Body of pancreas (tissue), 4 donors: ENCODE results near the gene SKI. TPM values are rescaled to one million over a fixed set of nuclear protein-coding genes. Genes with fewer than 3 reads are reported as not detected.
"Not testable (repeated sequence)": the region's sequence is repeated elsewhere in the genome, so short reads cannot be mapped to it uniquely, and the experiment has no call there.

Experiments
- ATAC-seq: fragments of 150-250 bp; one replicate; pipeline ENCODE4 v1.9.1; 2016
- DNase-seq, 4 donors: peaks; one replicate each; pipeline ENCODE4 v3.0.0-alpha.2; 2019
- H3K27ac ChIP-seq, 4 donors: fragments of 200-600 bp; sonication (generic); 1 replicate in 3 of 4; 2 replicates in 1 of 4; pipeline versions ENCODE4 v1.5.1 to v1.6.1; 2016 to 2019; ENCODE audit warnings: mild to moderate bottlenecking in 1 of 4, mixed read lengths in 1 of 4, moderate library complexity in 1 of 4
- H3K27me3 ChIP-seq, 2 donors: fragments of 200-600 bp; sonication (generic); one replicate each; pipeline ENCODE4 v1.6.0; 2016; ENCODE audit warnings: mild to moderate bottlenecking in 1 of 2
- H3K36me3 ChIP-seq, 2 donors: fragments of 200-600 bp; sonication (generic); replicated peaks in 1 of 2; 2 replicates each; pipeline ENCODE4 v1.5.1; 2016; ENCODE audit warnings: low read depth in 2 of 2; ENCODE audit not compliant: insufficient read depth in 1 of 2
- H3K4me1 ChIP-seq: fragments of 200-600 bp; sonication (generic); one replicate; pipeline ENCODE4 v1.6.0; 2016
- H3K4me3 ChIP-seq, 2 donors: fragments of 200-600 bp; sonication (generic); 1 replicate in 1 of 2; 2 replicates in 1 of 2; pipeline ENCODE4 v1.5.1; 2016 to 2019
- H3K9me3 ChIP-seq, 3 donors: fragments of 200-600 bp; sonication (generic); 1 replicate in 2 of 3; 2 replicates in 1 of 3; pipeline ENCODE4 v1.5.1; 2016
- POLR2A ChIP-seq, 3 donors: fragments of 450-650 bp; IDR thresholded peaks; one replicate each; pipeline ENCODE4 v1.6.1; 2016; ENCODE audit warnings: antibody characterized with exemption in 3 of 3, mild to moderate bottlenecking in 2 of 3
- WGBS, 2 donors: methylation state at CpG; one replicate each; pipeline ENCODE4 v1.1.5; 2017; 5-methylcytosine and 5-hydroxymethylcytosine counted together
- intact Hi-C: fragments of 100-400 bp; cut with DNase I; formaldehyde crosslinking; loops from one replicate; pipeline ENCODE4 v1.15.1; 2023
- total RNA-seq, 2 donors: library from RNA; depleted of rRNA; stranded (reverse); fragments of >200 nt; gene quantifications; one replicate each; pipeline ENCODE4 v1.1.0, GENCODE V29; 2016
- TF ChIP-seq, protein P1 (sequence below), 7 experiments: fragments of 450-650 bp in 4 of 7; fragments of 200-600 bp in 3 of 7; sonication (generic) in 3 of 7; IDR thresholded peaks; one replicate each; pipeline ENCODE4 v1.5.1; 2016 to 2019; ENCODE audit warnings: antibody characterized with exemption in 7 of 7

The SKI gene
- total RNA-seq, 2 donors from 2014 or later = 15.8 to 33.0 TPM

DNA sequence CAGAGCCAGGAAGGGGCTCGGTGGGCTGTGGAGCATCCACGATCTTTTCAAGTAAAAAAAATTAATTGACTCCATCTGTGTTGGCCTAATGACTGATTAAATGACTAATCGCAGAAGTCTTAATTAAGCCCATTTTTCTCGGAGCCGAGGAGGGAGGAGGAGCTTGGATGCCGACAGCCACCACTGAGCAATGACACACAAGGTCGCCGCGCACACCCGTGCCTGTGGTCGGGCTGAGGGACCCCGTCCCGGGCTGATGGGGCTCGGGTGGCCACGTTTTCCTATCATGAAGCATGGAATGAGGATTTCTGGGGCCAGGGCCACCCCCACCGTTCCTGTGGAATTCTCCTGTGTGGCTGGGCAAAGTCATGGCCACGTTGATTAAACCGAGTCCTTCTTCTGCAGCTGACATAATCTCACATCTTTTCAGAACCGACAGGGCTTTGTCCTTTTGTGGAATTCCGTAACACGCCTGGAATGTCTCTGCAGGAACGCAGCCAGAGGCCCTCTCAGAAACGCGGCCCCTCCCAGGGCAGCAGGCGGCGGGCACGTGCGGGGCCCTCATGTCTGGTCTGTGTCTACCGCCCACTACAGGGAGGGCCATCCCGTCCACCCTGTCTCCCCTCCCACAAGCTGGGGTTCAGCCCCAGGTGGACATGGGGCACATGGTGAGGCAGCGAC, 102.5 kb downstream of the SKI start:
- WGBS, 2 donors = 33 to 49% methylated on average over 19 to 31 of the region's 31 CpGs
- Histone ChIP-seq H3K4me1 (peaks cover 6% of the 10 kb centered on the region), H3K9me3 (no peaks in the 10 kb centered on the region), H3K27me3 (no peaks in the 10 kb centered on the region), H3K4me3 (no peak overlapping the region), H3K27ac (no peak overlapping the region), H3K36me3 (no peaks in the 10 kb centered on the region)
- ATAC-seq (peak; percentile 61), DNase-seq (peak in 3 of 4 donors; percentile 43 to 58 (median 54))
- intact Hi-C loops = no loop called here
- no peak for TF ChIP-seq POLR2A (IDR thresholded peaks at IDR 0.05)
- TF ChIP-seq, protein P1, sequence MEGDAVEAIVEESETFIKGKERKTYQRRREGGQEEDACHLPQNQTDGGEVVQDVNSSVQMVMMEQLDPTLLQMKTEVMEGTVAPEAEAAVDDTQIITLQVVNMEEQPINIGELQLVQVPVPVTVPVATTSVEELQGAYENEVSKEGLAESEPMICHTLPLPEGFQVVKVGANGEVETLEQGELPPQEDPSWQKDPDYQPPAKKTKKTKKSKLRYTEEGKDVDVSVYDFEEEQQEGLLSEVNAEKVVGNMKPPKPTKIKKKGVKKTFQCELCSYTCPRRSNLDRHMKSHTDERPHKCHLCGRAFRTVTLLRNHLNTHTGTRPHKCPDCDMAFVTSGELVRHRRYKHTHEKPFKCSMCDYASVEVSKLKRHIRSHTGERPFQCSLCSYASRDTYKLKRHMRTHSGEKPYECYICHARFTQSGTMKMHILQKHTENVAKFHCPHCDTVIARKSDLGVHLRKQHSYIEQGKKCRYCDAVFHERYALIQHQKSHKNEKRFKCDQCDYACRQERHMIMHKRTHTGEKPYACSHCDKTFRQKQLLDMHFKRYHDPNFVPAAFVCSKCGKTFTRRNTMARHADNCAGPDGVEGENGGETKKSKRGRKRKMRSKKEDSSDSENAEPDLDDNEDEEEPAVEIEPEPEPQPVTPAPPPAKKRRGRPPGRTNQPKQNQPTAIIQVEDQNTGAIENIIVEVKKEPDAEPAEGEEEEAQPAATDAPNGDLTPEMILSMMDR (IDR thresholded peaks at IDR 0.05) = no peak

DNA sequence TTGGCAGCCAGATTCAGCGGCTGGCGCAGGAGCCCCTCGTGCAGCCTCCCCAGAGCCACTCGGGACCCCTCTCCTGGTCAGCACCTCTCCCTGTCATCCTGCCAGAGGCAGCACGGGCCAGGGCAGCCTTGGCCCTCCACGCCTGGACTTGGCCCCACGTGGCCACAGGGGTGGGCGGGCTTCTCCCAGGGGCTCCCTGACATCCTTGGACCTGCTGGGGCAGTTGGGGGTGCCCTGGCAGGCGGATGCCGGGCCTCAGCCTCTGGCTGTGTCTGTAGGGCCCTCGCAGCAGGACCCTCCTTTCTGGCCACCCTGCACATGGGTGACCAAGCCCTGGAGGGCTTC, 103.1 kb downstream of the SKI start:
- intact Hi-C loops = no loop called here
- H3K27ac ChIP-seq = no peak overlapping the region

DNA sequence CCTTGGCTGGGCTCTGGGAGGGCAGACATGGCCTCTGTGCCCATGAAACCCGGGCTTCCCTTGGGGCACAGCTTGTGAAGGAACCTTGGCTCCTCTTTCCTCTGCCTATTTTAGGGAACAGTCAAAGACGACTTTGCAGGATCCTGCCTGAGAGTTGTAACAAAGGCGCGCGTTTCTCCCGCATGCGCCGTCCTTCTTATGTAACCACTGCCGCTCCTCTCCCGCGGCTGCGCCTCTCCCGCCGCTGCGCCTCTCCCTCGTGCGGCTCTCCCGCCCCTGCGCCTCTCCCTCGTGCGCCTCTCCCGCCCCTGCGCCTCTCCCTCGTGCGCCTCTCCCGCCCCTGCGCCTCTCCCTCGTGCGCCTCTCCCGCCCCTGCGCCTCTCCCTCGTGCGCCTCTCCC, 103.5 kb downstream of the SKI start:
- H3K4me3 ChIP-seq, ATAC-seq, intact Hi-C loops, H3K4me1 ChIP-seq, H3K36me3 ChIP-seq, H3K9me3 ChIP-seq, DNase-seq, H3K27me3 ChIP-seq, H3K27ac ChIP-seq: not testable (repeated sequence)
- 85 to 95% methylated on average over 24 to 33 of the region's 33 CpGs for WGBS, 2 donors

More for the DNA sequence above, 103.1 kb downstream of the SKI start:
- Histone ChIP-seq H3K9me3 (no peaks in the 10 kb centered on the region), H3K27me3 (no peaks in the 10 kb centered on the region), H3K36me3 (no peaks in the 10 kb centered on the region), H3K4me3 (no peak overlapping the region), H3K4me1 (peaks cover 6% of the 10 kb centered on the region)
- no peak for ATAC-seq
- WGBS, 2 donors = 67% methylated on average over 10 of the region's 11 CpGs; no CpG with 5 or more reads in 1 of the 2 donors
- no peak for DNase-seq
- no peak for TF ChIP-seq POLR2A (IDR thresholded peaks at IDR 0.05)
- TF ChIP-seq, protein P1 (IDR thresholded peaks at IDR 0.05) = no peak

DNA sequence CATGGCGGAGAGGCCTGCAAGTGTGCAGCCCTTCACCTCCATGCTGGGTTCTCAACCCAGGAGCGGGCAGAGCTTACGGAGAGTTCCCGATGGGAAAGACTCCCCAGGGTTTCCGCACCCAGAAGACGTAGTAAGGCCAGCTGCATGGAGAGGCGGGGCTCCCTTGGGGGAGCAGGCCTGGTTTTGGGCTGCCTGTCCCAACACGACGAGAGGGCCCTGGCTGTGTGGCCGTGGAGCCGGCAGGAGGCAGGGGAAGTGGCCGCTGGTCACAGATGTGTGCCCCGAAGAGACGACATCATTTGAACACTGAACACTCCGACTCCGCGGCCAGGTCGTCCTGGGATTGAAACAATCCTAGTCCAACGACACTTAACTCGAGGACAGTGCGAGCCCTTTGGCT, 106.2 kb downstream of the SKI start:
- TF ChIP-seq, protein P1 (IDR thresholded peaks at IDR 0.05) = no peak
- no peak for TF ChIP-seq POLR2A (IDR thresholded peaks at IDR 0.05)
- intact Hi-C loops = no loop called here
- WGBS, 2 donors = 81 to 93% methylated on average over 19 to 20 of the region's 21 CpGs
- Histone ChIP-seq H3K27ac (no peak overlapping the region), H3K36me3 (no peaks in the 10 kb centered on the region), H3K4me1 (peaks cover 6% of the 10 kb centered on the region), H3K9me3 (no peaks in the 10 kb centered on the region), H3K27me3 (no peaks in the 10 kb centered on the region), H3K4me3 (no peak overlapping the region)
- DNase-seq (no peak), ATAC-seq (no peak)

DNA sequence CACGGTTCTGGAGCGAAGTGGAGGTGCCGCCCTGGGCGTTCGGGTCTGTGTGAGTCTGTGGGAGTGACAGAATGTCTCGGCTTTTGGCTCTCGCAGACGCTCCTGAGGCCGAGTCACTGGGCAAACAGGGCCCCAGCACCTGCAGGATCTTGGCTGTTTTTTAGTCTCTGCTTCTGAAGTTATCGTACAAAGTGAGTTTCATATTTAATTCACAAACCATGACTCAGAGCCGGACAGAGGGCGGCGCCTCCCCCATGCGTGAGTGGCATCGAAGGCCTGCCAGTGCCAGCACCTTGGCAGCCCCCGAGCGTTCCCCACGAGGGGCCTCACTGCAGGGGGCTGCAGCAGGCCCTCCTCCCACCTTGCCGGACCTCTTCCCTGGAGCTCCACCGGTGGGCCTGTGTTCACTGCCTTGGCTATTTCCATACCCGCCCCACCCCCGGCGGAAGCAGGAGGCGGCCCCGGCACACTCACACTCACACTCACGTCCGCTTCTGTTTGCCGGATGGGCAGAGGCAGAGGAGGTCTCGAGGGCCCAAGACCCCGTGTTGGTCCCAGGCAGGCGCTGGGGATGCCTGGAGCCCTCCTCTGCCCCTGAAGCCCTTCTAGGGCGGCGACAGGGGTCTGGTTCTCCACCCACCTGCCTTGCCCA, 106.9 kb downstream of the SKI start:
- Histone ChIP-seq H3K27ac (no peak overlapping the region), H3K27me3 (no peaks in the 10 kb centered on the region), H3K9me3 (no peaks in the 10 kb centered on the region), H3K4me1 (peaks cover 6% of the 10 kb centered on the region), H3K36me3 (no peaks in the 10 kb centered on the region), H3K4me3 (no peak overlapping the region)
- intact Hi-C loops = no loop called here
- no peak for TF ChIP-seq POLR2A (IDR thresholded peaks at IDR 0.05)
- TF ChIP-seq, protein P1 (IDR thresholded peaks at IDR 0.05) = no peak
- WGBS, 2 donors = 78 to 83% methylated on average over 24 to 25 of the region's 33 CpGs
- ATAC-seq (no peak), DNase-seq (no peak)
